PFSK-1 (cell line): ENCODE measurements around the gene PCSK5.

ENCODE experiments used
- POLR2AphosphoS5 ChIP-seq: IDR thresholded peaks from 2 replicates; pipeline ENCODE4 v1.6.1; 2012; ENCODE audit warnings: low read depth, mild to moderate bottlenecking, control low read depth, low read length, moderate library complexity
- TAF1 ChIP-seq: IDR thresholded peaks from 2 replicates; pipeline ENCODE4 v1.6.1; 2012; ENCODE audit warnings: low read length, control low read depth, borderline replicate concordance; ENCODE audit not compliant: insufficient read depth
- TF ChIP-seq, protein P1 (sequence below), 2 experiments: IDR thresholded peaks; 2 replicates each; pipeline versions ENCODE4 v1.6.1 to v1.8.0; 2011 to 2012; ENCODE audit warnings: low read depth in 2 of 2, low read length in 2 of 2, control low read depth in 1 of 2, inconsistent platforms in 1 of 2, mild to moderate bottlenecking in 1 of 2, moderate library complexity in 1 of 2; ENCODE audit not compliant: insufficient read depth in 1 of 2

DNA sequence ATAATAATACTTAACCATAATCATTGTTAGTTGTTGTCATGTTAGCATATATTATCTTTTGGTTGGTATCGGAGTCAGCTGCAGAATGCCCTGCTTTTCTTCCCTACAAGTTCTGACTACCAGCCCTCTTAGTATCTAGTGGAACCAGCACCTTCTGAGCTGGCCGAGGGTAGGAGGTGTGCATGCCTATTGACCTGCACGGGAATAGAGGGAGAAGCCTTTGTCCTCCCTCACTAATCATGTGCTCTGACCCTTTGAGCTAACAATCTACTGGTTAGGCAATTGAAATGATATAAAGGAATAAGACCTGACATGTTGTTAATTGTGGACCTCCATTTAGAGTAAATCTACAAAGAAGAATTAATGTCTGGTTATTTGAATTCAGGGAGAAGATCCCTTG is 4.1 kb downstream of the PCSK5 start:
- TF ChIP-seq POLR2AphosphoS5 (no peak), TAF1 (no peak)
- TF ChIP-seq, protein P1, sequence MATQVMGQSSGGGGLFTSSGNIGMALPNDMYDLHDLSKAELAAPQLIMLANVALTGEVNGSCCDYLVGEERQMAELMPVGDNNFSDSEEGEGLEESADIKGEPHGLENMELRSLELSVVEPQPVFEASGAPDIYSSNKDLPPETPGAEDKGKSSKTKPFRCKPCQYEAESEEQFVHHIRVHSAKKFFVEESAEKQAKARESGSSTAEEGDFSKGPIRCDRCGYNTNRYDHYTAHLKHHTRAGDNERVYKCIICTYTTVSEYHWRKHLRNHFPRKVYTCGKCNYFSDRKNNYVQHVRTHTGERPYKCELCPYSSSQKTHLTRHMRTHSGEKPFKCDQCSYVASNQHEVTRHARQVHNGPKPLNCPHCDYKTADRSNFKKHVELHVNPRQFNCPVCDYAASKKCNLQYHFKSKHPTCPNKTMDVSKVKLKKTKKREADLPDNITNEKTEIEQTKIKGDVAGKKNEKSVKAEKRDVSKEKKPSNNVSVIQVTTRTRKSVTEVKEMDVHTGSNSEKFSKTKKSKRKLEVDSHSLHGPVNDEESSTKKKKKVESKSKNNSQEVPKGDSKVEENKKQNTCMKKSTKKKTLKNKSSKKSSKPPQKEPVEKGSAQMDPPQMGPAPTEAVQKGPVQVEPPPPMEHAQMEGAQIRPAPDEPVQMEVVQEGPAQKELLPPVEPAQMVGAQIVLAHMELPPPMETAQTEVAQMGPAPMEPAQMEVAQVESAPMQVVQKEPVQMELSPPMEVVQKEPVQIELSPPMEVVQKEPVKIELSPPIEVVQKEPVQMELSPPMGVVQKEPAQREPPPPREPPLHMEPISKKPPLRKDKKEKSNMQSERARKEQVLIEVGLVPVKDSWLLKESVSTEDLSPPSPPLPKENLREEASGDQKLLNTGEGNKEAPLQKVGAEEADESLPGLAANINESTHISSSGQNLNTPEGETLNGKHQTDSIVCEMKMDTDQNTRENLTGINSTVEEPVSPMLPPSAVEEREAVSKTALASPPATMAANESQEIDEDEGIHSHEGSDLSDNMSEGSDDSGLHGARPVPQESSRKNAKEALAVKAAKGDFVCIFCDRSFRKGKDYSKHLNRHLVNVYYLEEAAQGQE (IDR thresholded peaks at IDR 0.05; ENCODE audit: insufficient read depth in 1 of 2, low read depth in 2 of 2, low read length in 2 of 2): no peak
